Measurements from ENCODE around the gene TMEM63B.

DNA sequence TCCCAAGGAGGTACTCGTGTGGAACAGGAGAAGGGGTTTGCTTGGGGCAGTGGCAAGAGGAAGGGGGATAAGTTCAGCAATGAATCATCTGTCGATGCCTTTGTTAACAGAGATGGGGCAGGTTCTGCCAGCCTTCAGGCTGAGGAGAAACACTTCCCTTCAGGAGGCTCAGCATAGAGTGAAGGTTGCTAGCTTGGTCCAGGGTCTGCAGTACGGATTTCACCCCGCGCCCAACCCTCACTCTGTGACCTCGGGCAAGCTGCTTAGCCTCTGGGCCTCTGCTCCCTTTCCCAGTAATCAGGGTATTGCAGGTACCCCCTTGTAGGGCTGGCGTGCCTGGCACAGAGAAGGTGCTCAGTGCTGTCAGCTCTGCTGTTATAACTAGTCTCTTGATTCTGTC is 38.8 kb downstream of the TMEM63B start:
- TF ChIP-seq POLR2A (IDR thresholded peaks at IDR 0.05) (no peak), CTCF (IDR thresholded peaks at IDR 0.05) (no peak)

Data from lower leg skin (tissue), 3 donors.